ENCODE results near the gene RGS10. TPM values are rescaled to one million over a fixed set of nuclear protein-coding genes. Genes with fewer than 3 reads are reported as not detected.

Gene RGS10
- total RNA-seq, 1 experiment from 2014 or later: 10.6 TPM

GRCh38 chr10:119481781-119482426 lies 60.6 kb downstream of the RGS10 start:
- Histone ChIP-seq H3K79me1 (ENCODE audit: insufficient read depth, low read depth, low read length, poor library complexity, severe bottlenecking) (no peaks in the 10 kb centered on the region), H3K4me2 (ENCODE audit: insufficient read depth, insufficient read length, low read length) (no peak overlapping the region), H3K18ac (ENCODE audit: insufficient read length, low read depth, low read length) (no peak overlapping the region), H2BK5ac (ENCODE audit: insufficient read length, low read length) (no peak overlapping the region), H3K23me2 (ENCODE audit: insufficient read length, low read depth, low read length, poor library complexity, severe bottlenecking) (no peaks in the 10 kb centered on the region), H2BK20ac (ENCODE audit: low read depth, low read length, poor library complexity, severe bottlenecking) (no peak overlapping the region), H3K56ac (ENCODE audit: insufficient read length, low read depth, low read length) (no peak overlapping the region), H4K8ac (replicated peaks; ENCODE audit: insufficient read length, low read depth, low read length) (no peak overlapping the region), H3K4me1 (ENCODE audit: insufficient read depth, low read length) (no peaks in the 10 kb centered on the region; the same call in 1 of the 2 replicates), H3T11ph (ENCODE audit: low read length) (no peak overlapping the region), H3K4ac (ENCODE audit: low read depth, low read length) (no peak overlapping the region), H3K27ac (ENCODE audit: insufficient read length, low read depth, low read length) (no peak overlapping the region), H2AK5ac (ENCODE audit: insufficient read length, low read length) (no peak overlapping the region), H3K14ac (ENCODE audit: insufficient read depth, low read length) (no peak overlapping the region), H2BK15ac (ENCODE audit: low read depth, low read length) (no peak overlapping the region), H4K5ac (ENCODE audit: insufficient read length, low read depth, low read length) (no peak overlapping the region), H2AFZ (ENCODE audit: low read length) (no peak overlapping the region), H3K9me3 (ENCODE audit: control insufficient read depth, low read depth, low read length) (no peaks in the 10 kb centered on the region), H3K79me2 (ENCODE audit: insufficient read depth, low read length) (no peaks in the 10 kb centered on the region), H3K23ac (ENCODE audit: insufficient read length, low read depth, low read length) (no peak overlapping the region), H3K9ac (ENCODE audit: extremely low read depth, insufficient read length, low read length) (no peak overlapping the region), H3K27me3 (ENCODE audit: insufficient read depth, low read length) (peaks cover 41% of the 10 kb centered on the region), H4K91ac (ENCODE audit: insufficient read length, low read depth, low read length) (no peak overlapping the region), H2BK120ac (ENCODE audit: low read depth, low read length, poor library complexity, severe bottlenecking) (no peak overlapping the region), H2BK12ac (ENCODE audit: insufficient read length, low read depth, low read length) (no peak overlapping the region), H4K20me1 (ENCODE audit: control insufficient read depth, insufficient read depth, insufficient read length) (no peaks in the 10 kb centered on the region)
- no peak overlapping the region for H3K27ac Mint-ChIP-seq
- no CpG with 5 or more reads among the region's 12 CpGs for WGBS (ENCODE audit: extremely low coverage, insufficient read length, low lambda C conversion rate)
- peaks cover 86% of the 10 kb centered on the region for H3K27me3 Mint-ChIP-seq (ENCODE audit: low read depth)
- no peak overlapping the region for H3K4me3 Mint-ChIP-seq
- H3K4me1 Mint-ChIP-seq: peaks cover 10 to 24% of the 10 kb centered on the region in 2 experiments
- DNase-seq: no peak
- TF ChIP-seq CTCF (conservative IDR thresholded peaks at IDR 0.05): no peak
- H3K9me3 Mint-ChIP-seq: no peaks in the 10 kb centered on the region
- H3K36me3 Mint-ChIP-seq (ENCODE audit: insufficient read depth in 1 of 3, low read depth in 3 of 3): no peaks in the 10 kb centered on the region
